Fibroblast of lung (primary cell): ENCODE measurements around the gene PATE1. TPM values are rescaled to one million over a fixed set of nuclear protein-coding genes. Genes with fewer than 3 reads are reported as not detected.

Experiments used
- DNase-seq, 2 donors: peaks; one replicate each; pipeline versions ENCODE4 v3.0.0 to v3.0.0-alpha.2; 2010; ENCODE audit warnings: low read depth in 2 of 2
- H2AFZ ChIP-seq: 2 replicates; pipeline ENCODE4 v1.5.1; 2012; ENCODE audit warnings: low read length, control low read depth, inconsistent platforms
- H3K27ac ChIP-seq: 2 replicates; pipeline ENCODE4 v1.5.1; 2011; ENCODE audit warnings: low read length, control low read depth; ENCODE audit not compliant: insufficient read depth
- H3K27me3 ChIP-seq: 2 replicates; pipeline ENCODE4 v1.5.1; 2011; ENCODE audit warnings: mild to moderate bottlenecking, low read length; ENCODE audit not compliant: control insufficient read depth, insufficient read depth
- H3K36me3 ChIP-seq: 2 replicates; pipeline ENCODE4 v1.5.1; 2011; ENCODE audit warnings: low read length; ENCODE audit not compliant: control insufficient read depth, insufficient read depth
- H3K4me1 ChIP-seq: 2 replicates; pipeline ENCODE4 v1.5.1; 2011; ENCODE audit warnings: low read length; ENCODE audit not compliant: control insufficient read depth, insufficient read depth; ENCODE audit errors: extremely low read depth
- H3K4me2 ChIP-seq: 2 replicates; pipeline ENCODE4 v1.5.1; 2011; ENCODE audit warnings: low read length, control low read depth; ENCODE audit not compliant: insufficient read depth; ENCODE audit errors: extremely low read depth
- H3K4me3 ChIP-seq, 4 experiments: fragments of 200-600 bp in 1 of 4; sonication (generic) in 1 of 4; replicated peaks in 1 of 4; 2 replicates each; pipeline ENCODE4 v1.5.1; 2011 to 2016; ENCODE audit warnings: low read length in 4 of 4, low read depth in 3 of 4, mild to moderate bottlenecking in 3 of 4, control low read depth in 2 of 4, inconsistent platforms in 1 of 4, mixed read lengths in 1 of 4; ENCODE audit not compliant: insufficient read depth in 1 of 4; ENCODE audit errors: control extremely low read depth in 1 of 4
- H3K79me2 ChIP-seq: 2 replicates; pipeline ENCODE4 v1.5.1; 2012; ENCODE audit warnings: mild to moderate bottlenecking, low read length, inconsistent platforms; ENCODE audit not compliant: control insufficient read depth, insufficient read depth
- H3K9ac ChIP-seq: 2 replicates; pipeline ENCODE4 v1.5.1; 2011; ENCODE audit warnings: mild to moderate bottlenecking, low read length, control low read depth; ENCODE audit not compliant: insufficient read depth
- H3K9me3 ChIP-seq: 2 replicates; pipeline ENCODE4 v1.5.1; 2012; ENCODE audit warnings: low read depth, low read length; ENCODE audit not compliant: control insufficient read depth, insufficient read depth
- H4K20me1 ChIP-seq: 2 replicates; pipeline ENCODE4 v1.5.1; 2011; ENCODE audit warnings: low read length; ENCODE audit not compliant: control insufficient read depth, insufficient read depth; ENCODE audit errors: extremely low read depth
- CTCF ChIP-seq, 2 donors: IDR thresholded peaks in 1 of 2; conservative IDR thresholded peaks in 1 of 2; 1 replicate in 1 of 2; 2 replicates in 1 of 2; pipeline ENCODE4 v1.5.1; 2011 to 2012; ENCODE audit warnings: low read length in 2 of 2, control low read depth in 1 of 2, inconsistent platforms in 1 of 2, low read depth in 1 of 2, mild to moderate bottlenecking in 1 of 2
- EZH2 ChIP-seq: IDR thresholded peaks from 2 replicates; pipeline ENCODE4 v1.5.1; 2012; ENCODE audit warnings: low read length, control low read depth, mild to moderate bottlenecking; ENCODE audit errors: missing control alignments
- polyA plus RNA-seq, 2 donors: library from polyadenylated mRNA; depleted of rRNA in 1 of 2; stranded (reverse) in 1 of 2; unstranded in 1 of 2; fragments of >200 nt; gene quantifications; 2 replicates each; pipeline ENCODE4 v1.2.1, GENCODE V29; 2011 to 2012; ENCODE audit warnings: missing spikeins in 1 of 2
- total RNA-seq: library from RNA; depleted of rRNA; stranded (reverse); fragments of >200 nt; gene quantifications from 2 replicates; pipeline ENCODE4 v1.2.1, GENCODE V29; 2014

PATE1 gene
- total and polyA plus RNA-seq, 2 donors (not counting 1 experiment from before 2014, with no cell fraction given), result not detected

GRCh38 chr11:125790825-125791224 lies 44.7 kb downstream of the PATE1 start:
- no peaks in the 10 kb centered on the region for H3K4me1 ChIP-seq
- no peak overlapping the region for H3K4me2 ChIP-seq
- no peak overlapping the region for H2AFZ ChIP-seq
- H3K9me3 ChIP-seq, result no peaks in the 10 kb centered on the region
- TF ChIP-seq EZH2 (no peak), CTCF (conservative IDR thresholded peaks at IDR 0.05 in 1 of 2, IDR thresholded peaks at IDR 0.05 in 1 of 2; ENCODE audit: low read depth in 1 of 2, low read length in 2 of 2) (no peak)
- no peak overlapping the region for H3K27ac ChIP-seq
- no peaks in the 10 kb centered on the region for H3K27me3 ChIP-seq
- no peak for DNase-seq
- no peaks in the 10 kb centered on the region for H3K36me3 ChIP-seq
- no peaks in the 10 kb centered on the region for H3K79me2 ChIP-seq
- no peaks in the 10 kb centered on the region for H4K20me1 ChIP-seq
- H3K4me3 ChIP-seq, result no peak overlapping the region
- H3K9ac ChIP-seq, result no peak overlapping the region

- Histone ChIP-seq H3K4me3 (no peak overlapping the region), H4K20me1 (no peaks in the 10 kb centered on the region), H3K9ac (no peak overlapping the region), H3K9me3 (no peaks in the 10 kb centered on the region), H3K36me3 (no peaks in the 10 kb centered on the region), H3K27ac (no peak overlapping the region), H3K4me2 (no peak overlapping the region), H3K27me3 (no peaks in the 10 kb centered on the region), H3K79me2 (no peaks in the 10 kb centered on the region), H2AFZ (no peak overlapping the region), H3K4me1 (no peaks in the 10 kb centered on the region)
- no peak for DNase-seq
- no peak for TF ChIP-seq CTCF (conservative IDR thresholded peaks at IDR 0.05 in 1 of 2, IDR thresholded peaks at IDR 0.05 in 1 of 2; ENCODE audit: low read depth in 1 of 2, low read length in 2 of 2)
- TF ChIP-seq EZH2, result no peak
Measured at GRCh38 chr11:125797641-125798040, 51.6 kb downstream of the PATE1 start.

Other genes with a start within 250 kb of the PATE1 start
- 94.6 and 107 TPM in 2 replicates for gene EI24, start 176.8 kb upstream of the PATE1 start, total RNA-seq
- gene EI24, start 176.8 kb upstream of the PATE1 start, polyA plus RNA-seq, result 180 and 185 TPM in 2 replicates
- gene STT3A, start 153.4 kb upstream of the PATE1 start, total RNA-seq, result 188 and 257 TPM in 2 replicates
- 342 and 375 TPM in 2 replicates for gene STT3A, start 153.4 kb upstream of the PATE1 start, polyA plus RNA-seq
- 28.5 and 39.5 TPM in 2 replicates for gene CHEK1, start 121.1 kb upstream of the PATE1 start, total RNA-seq
- gene CHEK1, start 121.1 kb upstream of the PATE1 start, polyA plus RNA-seq, result 28.3 and 37.9 TPM in 2 replicates
- gene ACRV1, start 65.4 kb upstream of the PATE1 start, total RNA-seq, result 0.26 TPM in 1 of 2 replicates, not detected in the other
- not detected in 2 replicates for gene ACRV1, start 65.4 kb upstream of the PATE1 start, polyA plus RNA-seq
- gene PATE2, start 32.5 kb downstream of the PATE1 start, total RNA-seq, result 0.17 TPM in 1 of 2 replicates, not detected in the other
- gene PATE2, start 32.5 kb downstream of the PATE1 start, polyA plus RNA-seq, result 0.05 TPM in 1 of 2 replicates, not detected in the other
- gene PATE3, start 41.8 kb downstream of the PATE1 start, total RNA-seq, result not detected in 2 replicates
- not detected in 2 replicates for gene PATE3, start 41.8 kb downstream of the PATE1 start, polyA plus RNA-seq
- gene PATE4, start 87.0 kb downstream of the PATE1 start, total RNA-seq, result not detected in 2 replicates
- gene PATE4, start 87.0 kb downstream of the PATE1 start, polyA plus RNA-seq, result not detected in 2 replicates
- 5.6 and 6.3 TPM in 2 replicates for gene HYLS1, start 141.4 kb downstream of the PATE1 start, total RNA-seq
- gene HYLS1, start 141.4 kb downstream of the PATE1 start, polyA plus RNA-seq, result 6.8 and 11.8 TPM in 2 replicates
- gene PUS3, start 156.9 kb downstream of the PATE1 start, total RNA-seq, result 14.0 and 14.9 TPM in 2 replicates
- 15.3 and 16.0 TPM in 2 replicates for gene PUS3, start 156.9 kb downstream of the PATE1 start, polyA plus RNA-seq
- gene DDX25, start 158.2 kb downstream of the PATE1 start, total RNA-seq, result not detected in 2 replicates
- not detected in 2 replicates for gene DDX25, start 158.2 kb downstream of the PATE1 start, polyA plus RNA-seq
- gene VSIG10L2, start 199.8 kb downstream of the PATE1 start, total RNA-seq, result not detected in 2 replicates
- not detected in 2 replicates for gene VSIG10L2, start 199.8 kb downstream of the PATE1 start, polyA plus RNA-seq